ENCODE measurements around the gene TMEM255B. TPM values are rescaled to one million over a fixed set of nuclear protein-coding genes. Genes with fewer than 3 reads are reported as not detected.

Gene TMEM255B
- total and polyA plus RNA-seq, 4 donors = 0.63 to 67.3 (median 20.4) TPM

GRCh38 chr13:113812178-113813040, 53.4 kb downstream of the TMEM255B start:
- ATAC-seq (ENCODE audit: low FRiP score) (no peak), DNase-seq (no peak)
- H3K4me1 ChIP-seq (ENCODE audit: control insufficient read depth in 1 of 2, insufficient read depth in 2 of 2, low read length in 2 of 2) = no peaks in the 10 kb centered on the region
- whole genome bisulfite sequencing, 2 donors = 87 to 91% methylated on average over 44 to 51 of the region's 51 CpGs
- H3K9me3 ChIP-seq (ENCODE audit: control insufficient read depth, low read length) = no peaks in the 10 kb centered on the region
- intact Hi-C loops (cut with DNase I) = loop anchor here in 1 of 2 donors (5.0 kb wide), 1 partner anchor 415 kb away; no protein-coding TSS in a partner anchor
- H3K4me3 ChIP-seq (ENCODE audit: low read length in 2 of 2) = no peak overlapping the region
- H3K27me3 ChIP-seq (ENCODE audit: control insufficient read depth in 1 of 2, insufficient read depth in 2 of 2, low read length in 1 of 2) = no peaks in the 10 kb centered on the region
- H3K27ac ChIP-seq (ENCODE audit: low read depth in 1 of 2, low read length in 2 of 2) = no peak overlapping the region
- H3K36me3 ChIP-seq (ENCODE audit: control insufficient read depth in 1 of 2, insufficient read depth in 2 of 2, low read length in 1 of 2) = no peaks in the 10 kb centered on the region

GRCh38 chr13:113813070-113813748, 54.2 kb downstream of the TMEM255B start:
- H3K4me1 ChIP-seq (ENCODE audit: control insufficient read depth in 1 of 2, insufficient read depth in 2 of 2, low read length in 2 of 2) = no peaks in the 10 kb centered on the region
- no peak overlapping the region for H3K4me3 ChIP-seq (ENCODE audit: low read length in 2 of 2)
- H3K9me3 ChIP-seq (ENCODE audit: control insufficient read depth, low read length) = no peaks in the 10 kb centered on the region
- no peaks in the 10 kb centered on the region for H3K27me3 ChIP-seq (ENCODE audit: control insufficient read depth in 1 of 2, insufficient read depth in 2 of 2, low read length in 1 of 2)
- ATAC-seq (ENCODE audit: low FRiP score) (no peak), DNase-seq (no peak)
- WGBS, 2 donors = 80 to 84% methylated on average over 30 of the region's 30 CpGs
- no peaks in the 10 kb centered on the region for H3K36me3 ChIP-seq (ENCODE audit: control insufficient read depth in 1 of 2, insufficient read depth in 2 of 2, low read length in 1 of 2)
- intact Hi-C loops (cut with DNase I) = loop anchor here in 1 of 2 donors (5.0 kb wide), 1 partner anchor 414 kb away; no protein-coding TSS in a partner anchor
- H3K27ac ChIP-seq (ENCODE audit: low read depth in 1 of 2, low read length in 2 of 2) = peak overlapping the region in 1 of 2 donors; percentile 60

GRCh38 chr13:113813749-113814434, 54.9 kb downstream of the TMEM255B start:
- Histone ChIP-seq H3K36me3 (ENCODE audit: control insufficient read depth in 1 of 2, insufficient read depth in 2 of 2, low read length in 1 of 2) (no peaks in the 10 kb centered on the region), H3K27ac (ENCODE audit: low read depth in 1 of 2, low read length in 2 of 2) (peak overlapping the region in 1 of 2 donors; percentile 22), H3K27me3 (ENCODE audit: control insufficient read depth in 1 of 2, insufficient read depth in 2 of 2, low read length in 1 of 2) (no peaks in the 10 kb centered on the region), H3K4me3 (ENCODE audit: low read length in 2 of 2) (no peak overlapping the region), H3K4me1 (ENCODE audit: control insufficient read depth in 1 of 2, insufficient read depth in 2 of 2, low read length in 2 of 2) (no peaks in the 10 kb centered on the region), H3K9me3 (ENCODE audit: control insufficient read depth, low read length) (no peaks in the 10 kb centered on the region)
- intact Hi-C loops (cut with DNase I) = loop anchor here in 1 of 2 donors (5.0 kb wide), 1 partner anchor 413 kb away; no protein-coding TSS in a partner anchor
- DNase-seq (no peak), ATAC-seq (ENCODE audit: low FRiP score) (no peak)
- 25 to 31% methylated on average over 28 of the region's 28 CpGs for WGBS, 2 donors

GRCh38 chr13:113814435-113814821, 55.4 kb downstream of the TMEM255B start:
- 45 to 50% methylated on average over 11 of the region's 11 CpGs for WGBS, 2 donors
- Histone ChIP-seq H3K4me3 (ENCODE audit: low read length in 2 of 2) (no peak overlapping the region), H3K36me3 (ENCODE audit: control insufficient read depth in 1 of 2, insufficient read depth in 2 of 2, low read length in 1 of 2) (no peaks in the 10 kb centered on the region), H3K27ac (ENCODE audit: low read depth in 1 of 2, low read length in 2 of 2) (peak overlapping the region in 1 of 2 donors; percentile 6), H3K9me3 (ENCODE audit: control insufficient read depth, low read length) (no peaks in the 10 kb centered on the region), H3K27me3 (ENCODE audit: control insufficient read depth in 1 of 2, insufficient read depth in 2 of 2, low read length in 1 of 2) (no peaks in the 10 kb centered on the region), H3K4me1 (ENCODE audit: control insufficient read depth in 1 of 2, insufficient read depth in 2 of 2, low read length in 2 of 2) (no peaks in the 10 kb centered on the region)
- intact Hi-C loops (cut with DNase I) = loop anchor here in 1 of 2 donors (5.0 kb wide), 1 partner anchor 413 kb away; no protein-coding TSS in a partner anchor
- ATAC-seq (ENCODE audit: low FRiP score) (no peak), DNase-seq (no peak)

GRCh38 chr13:113815151-113816058, 56.4 kb downstream of the TMEM255B start:
- Histone ChIP-seq H3K36me3 (ENCODE audit: control insufficient read depth in 1 of 2, insufficient read depth in 2 of 2, low read length in 1 of 2) (peaks cover 0 to 2% of the 10 kb centered on the region in 2 donors), H3K9me3 (ENCODE audit: control insufficient read depth, low read length) (no peaks in the 10 kb centered on the region), H3K27ac (ENCODE audit: low read depth in 1 of 2, low read length in 2 of 2) (no peak overlapping the region), H3K4me3 (ENCODE audit: low read length in 2 of 2) (no peak overlapping the region), H3K4me1 (ENCODE audit: control insufficient read depth in 1 of 2, insufficient read depth in 2 of 2, low read length in 2 of 2) (no peaks in the 10 kb centered on the region), H3K27me3 (ENCODE audit: control insufficient read depth in 1 of 2, insufficient read depth in 2 of 2, low read length in 1 of 2) (no peaks in the 10 kb centered on the region)
- intact Hi-C loops (cut with DNase I) = loop anchor here (2.0 to 5.0 kb wide), 4 partner anchors 47 to 412 kb away; partner anchors contain the start of gene GAS6 (in 1 of the 2)
- 89 to 91% methylated on average over 41 to 42 of the region's 42 CpGs for WGBS, 2 donors
- ATAC-seq (ENCODE audit: low FRiP score) (no peak), DNase-seq (no peak)

- Histone ChIP-seq H3K4me3 (ENCODE audit: low read length in 2 of 2) (no peak overlapping the region), H3K27me3 (ENCODE audit: control insufficient read depth in 1 of 2, insufficient read depth in 2 of 2, low read length in 1 of 2) (no peaks in the 10 kb centered on the region), H3K36me3 (ENCODE audit: control insufficient read depth in 1 of 2, insufficient read depth in 2 of 2, low read length in 1 of 2) (peaks cover 0 to 2% of the 10 kb centered on the region in 2 donors), H3K27ac (ENCODE audit: low read depth in 1 of 2, low read length in 2 of 2) (peak overlapping the region in 1 of 2 donors; percentile 15), H3K9me3 (ENCODE audit: control insufficient read depth, low read length) (no peaks in the 10 kb centered on the region), H3K4me1 (ENCODE audit: control insufficient read depth in 1 of 2, insufficient read depth in 2 of 2, low read length in 2 of 2) (no peaks in the 10 kb centered on the region)
- ATAC-seq (ENCODE audit: low FRiP score) = no peak
- DNase-seq = no peak
- intact Hi-C loops (cut with DNase I) = loop anchor here (2.0 to 5.0 kb wide), 4 partner anchors 46 to 411 kb away; partner anchors contain the start of gene GAS6 (in 1 of the 2)
- WGBS, 2 donors = 78 to 80% methylated on average over 25 of the region's 25 CpGs
Measured at GRCh38 chr13:113816254-113816929, 57.4 kb downstream of the TMEM255B start.

- WGBS, 2 donors = 5 to 6% methylated on average over 24 of the region's 24 CpGs
- intact Hi-C loops (cut with DNase I) = loop anchor here (1.0 to 5.0 kb wide), 5 partner anchors 45 to 410 kb away; partner anchors contain the start of gene GAS6 (in 1 of the 2)
- H3K27me3 ChIP-seq (ENCODE audit: control insufficient read depth in 1 of 2, insufficient read depth in 2 of 2, low read length in 1 of 2) = no peaks in the 10 kb centered on the region
- H3K4me1 ChIP-seq (ENCODE audit: control insufficient read depth in 1 of 2, insufficient read depth in 2 of 2, low read length in 2 of 2) = no peaks in the 10 kb centered on the region
- H3K27ac ChIP-seq (ENCODE audit: low read depth in 1 of 2, low read length in 2 of 2) = peak overlapping the region in 1 of 2 donors; percentile 37
- no peaks in the 10 kb centered on the region for H3K9me3 ChIP-seq (ENCODE audit: control insufficient read depth, low read length)
- H3K36me3 ChIP-seq (ENCODE audit: control insufficient read depth in 1 of 2, insufficient read depth in 2 of 2, low read length in 1 of 2) = peaks cover 0 to 6% of the 10 kb centered on the region in 2 donors
- no peak overlapping the region for H3K4me3 ChIP-seq (ENCODE audit: low read length in 2 of 2)
- ATAC-seq (ENCODE audit: low FRiP score) (peak; percentile 59), DNase-seq (peak; percentile 94 to 96)
Measured at GRCh38 chr13:113816946-113817859, 58.2 kb downstream of the TMEM255B start.
